Astrocyte of the hippocampus (primary cell): ENCODE measurements around the gene GPATCH3.
"Not testable (repeated sequence)": the region's sequence is repeated elsewhere in the genome, so short reads cannot be mapped to it uniquely, and the experiment has no call there.

Experiments
- DNase-seq: peaks from one replicate; pipeline ENCODE4 v3.0.0; 2011; ENCODE audit warnings: low read depth, low spot score

The GPATCH3 gene

DNA sequence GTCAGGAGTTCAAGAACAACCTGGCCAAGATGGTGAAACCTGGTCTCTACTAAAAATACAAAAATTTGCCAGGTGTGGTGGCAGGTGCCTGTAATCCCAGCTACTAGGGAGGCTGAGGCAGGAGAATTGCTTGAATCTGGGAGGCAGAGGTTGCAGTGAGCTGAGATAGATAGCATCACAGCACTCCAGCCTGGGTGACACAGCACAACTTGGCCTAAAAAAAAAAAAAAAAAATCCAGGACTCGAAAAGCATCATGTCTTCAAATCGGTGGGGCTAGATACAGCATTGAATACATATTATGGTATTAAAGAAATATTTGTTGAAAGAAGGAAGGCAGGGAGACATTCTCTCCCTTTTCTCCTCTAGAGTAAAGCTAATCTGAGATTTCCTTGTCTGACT is 27.2 kb downstream of the GPATCH3 start:
- not testable (repeated sequence) for DNase-seq

GRCh38 chr1:26864610-26865480 is 35.4 kb downstream of the GPATCH3 start:
- peak; percentile 100 for DNase-seq

DNA sequence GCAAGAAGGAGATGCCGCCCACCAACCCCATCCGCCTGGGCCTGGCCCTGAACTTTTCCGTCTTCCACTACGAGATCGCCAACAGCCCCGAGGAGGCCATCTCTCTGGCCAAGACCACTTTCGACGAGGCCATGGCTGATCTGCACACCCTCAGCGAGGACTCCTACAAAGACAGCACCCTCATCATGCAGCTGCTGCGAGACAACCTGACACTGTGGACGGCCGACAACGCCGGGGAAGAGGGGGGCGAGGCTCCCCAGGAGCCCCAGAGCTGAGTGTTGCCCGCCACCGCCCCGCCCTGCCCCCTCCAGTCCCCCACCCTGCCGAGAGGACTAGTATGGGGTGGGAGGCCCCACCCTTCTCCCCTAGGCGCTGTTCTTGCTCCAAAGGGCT is 36.6 kb downstream of the GPATCH3 start:
- DNase-seq: no peak

DNA sequence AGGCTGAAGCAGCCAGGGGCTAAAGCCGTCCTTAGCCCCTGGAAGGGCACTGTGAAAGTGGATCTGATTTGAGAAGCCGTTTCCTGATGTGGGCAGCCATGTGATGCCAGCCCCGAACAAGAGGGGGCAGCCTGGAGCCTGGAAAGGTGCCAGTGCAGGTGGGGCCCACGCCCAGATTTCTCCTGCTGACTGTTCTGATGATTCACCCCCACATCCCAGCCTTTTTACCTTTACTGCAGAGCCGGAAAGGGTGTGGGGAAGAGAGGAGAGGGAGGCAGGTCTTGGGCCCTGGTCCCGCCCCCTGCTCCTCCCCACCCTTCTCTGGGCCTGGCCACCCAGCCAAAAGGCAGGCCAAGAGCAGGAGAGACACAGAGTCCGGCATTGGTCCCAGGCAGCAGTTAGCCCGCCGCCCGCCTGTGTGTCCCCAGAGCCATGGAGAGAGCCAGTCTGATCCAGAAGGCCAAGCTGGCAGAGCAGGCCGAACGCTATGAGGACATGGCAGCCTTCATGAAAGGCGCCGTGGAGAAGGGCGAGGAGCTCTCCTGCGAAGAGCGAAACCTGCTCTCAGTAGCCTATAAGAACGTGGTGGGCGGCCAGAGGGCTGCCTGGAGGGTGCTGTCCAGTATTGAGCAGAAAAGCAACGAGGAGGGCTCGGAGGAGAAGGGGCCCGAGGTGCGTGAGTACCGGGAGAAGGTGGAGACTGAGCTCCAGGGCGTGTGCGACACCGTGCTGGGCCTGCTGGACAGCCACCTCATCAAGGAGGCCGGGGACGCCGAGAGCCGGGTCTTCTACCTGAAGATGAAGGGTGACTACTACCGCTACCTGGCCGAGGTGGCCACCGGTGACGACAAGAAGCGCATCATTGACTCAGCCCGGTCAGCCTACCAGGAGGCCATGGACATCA is 37.2 kb downstream of the GPATCH3 start, which contains the start of gene SFN:
TSS of gene SFN (plus strand) at position 369 of the 904 bp plus-strand sequence. CDS start at position 433, 64 bp downstream.
- no peak for DNase-seq

GRCh38 chr1:26861889-26862378 is 38.3 kb downstream of the GPATCH3 start:
- DNase-seq: peak; percentile 32

DNA sequence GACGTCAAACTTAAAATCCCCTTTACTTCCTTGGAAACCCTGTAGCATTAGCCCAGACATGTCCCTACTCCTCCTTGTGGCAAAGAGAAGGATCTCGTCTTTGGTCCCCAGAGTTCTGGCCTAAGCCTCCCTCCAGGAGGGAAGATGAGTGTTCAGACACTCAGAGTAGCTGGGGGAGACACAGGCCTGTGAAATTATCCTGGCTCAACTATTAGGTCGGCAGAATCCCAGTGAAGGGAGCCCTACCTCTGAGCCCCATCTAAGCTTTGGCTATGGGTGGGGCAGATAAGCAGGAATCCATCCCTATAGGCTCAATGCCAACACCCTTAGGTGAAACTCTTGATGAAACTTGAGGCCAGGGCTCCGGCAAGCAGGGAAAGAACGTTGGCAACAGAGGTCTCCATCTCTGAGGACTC is 39.0 kb downstream of the GPATCH3 start:
- peak; percentile 35 for DNase-seq

DNA sequence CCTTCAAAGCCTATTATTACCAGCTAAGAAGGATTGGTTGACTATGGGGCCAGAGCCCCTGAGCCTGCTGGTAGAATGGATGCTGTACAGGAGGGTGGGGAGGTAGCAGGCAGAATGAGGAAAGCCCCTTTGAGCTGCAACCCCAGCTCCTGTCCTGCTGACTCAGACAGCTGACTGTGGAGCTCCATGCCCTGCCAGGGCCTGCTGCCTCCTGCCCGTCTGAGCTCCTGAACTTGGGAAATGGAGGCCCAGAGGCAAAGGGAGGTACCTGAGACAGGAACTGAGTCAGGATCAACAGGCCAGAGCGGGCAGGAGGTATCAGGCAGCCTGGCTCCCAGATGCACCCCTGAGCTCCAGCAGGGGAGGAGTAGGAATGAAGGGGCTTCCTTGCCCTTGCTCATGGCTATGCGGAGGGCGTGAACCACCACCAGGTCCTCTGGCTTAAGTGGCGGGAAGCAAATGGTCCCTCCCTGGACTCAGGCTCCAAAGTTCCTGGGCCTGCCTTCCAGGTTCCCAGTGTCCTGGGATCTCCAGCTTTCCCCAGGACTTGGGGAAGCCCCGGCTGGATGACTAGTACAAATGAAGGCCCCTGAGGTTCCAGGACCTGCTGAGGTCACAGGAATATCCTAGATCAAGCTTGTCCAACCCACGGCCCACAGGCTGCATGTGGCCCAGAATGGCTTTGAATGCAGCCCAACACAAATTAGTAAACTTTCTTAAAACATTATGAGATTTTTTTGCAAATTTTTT is 41.2 kb downstream of the GPATCH3 start:
- DNase-seq: no peak

DNA sequence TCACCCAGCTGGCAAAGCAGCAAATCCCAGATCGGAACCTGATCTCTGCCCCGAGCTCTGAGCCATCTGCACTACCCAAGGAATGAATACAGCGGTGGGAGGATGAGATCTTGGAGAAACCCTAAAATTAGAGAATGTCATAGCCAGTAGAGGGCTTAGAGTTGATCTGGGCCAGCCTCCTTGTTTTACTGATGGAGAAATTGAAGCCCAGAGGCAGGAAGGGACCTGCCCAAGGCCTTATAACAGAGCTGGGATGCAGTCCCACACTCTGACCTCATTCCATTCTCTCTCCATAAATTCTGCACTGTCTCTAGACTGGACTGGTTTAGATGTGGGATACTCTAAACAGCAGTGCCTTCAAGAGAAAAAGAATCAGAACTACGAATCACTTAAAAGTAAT is 42.1 kb downstream of the GPATCH3 start:
- no peak for DNase-seq

GRCh38 chr1:26857473-26858060 is 42.7 kb downstream of the GPATCH3 start:
- no peak for DNase-seq

DNA sequence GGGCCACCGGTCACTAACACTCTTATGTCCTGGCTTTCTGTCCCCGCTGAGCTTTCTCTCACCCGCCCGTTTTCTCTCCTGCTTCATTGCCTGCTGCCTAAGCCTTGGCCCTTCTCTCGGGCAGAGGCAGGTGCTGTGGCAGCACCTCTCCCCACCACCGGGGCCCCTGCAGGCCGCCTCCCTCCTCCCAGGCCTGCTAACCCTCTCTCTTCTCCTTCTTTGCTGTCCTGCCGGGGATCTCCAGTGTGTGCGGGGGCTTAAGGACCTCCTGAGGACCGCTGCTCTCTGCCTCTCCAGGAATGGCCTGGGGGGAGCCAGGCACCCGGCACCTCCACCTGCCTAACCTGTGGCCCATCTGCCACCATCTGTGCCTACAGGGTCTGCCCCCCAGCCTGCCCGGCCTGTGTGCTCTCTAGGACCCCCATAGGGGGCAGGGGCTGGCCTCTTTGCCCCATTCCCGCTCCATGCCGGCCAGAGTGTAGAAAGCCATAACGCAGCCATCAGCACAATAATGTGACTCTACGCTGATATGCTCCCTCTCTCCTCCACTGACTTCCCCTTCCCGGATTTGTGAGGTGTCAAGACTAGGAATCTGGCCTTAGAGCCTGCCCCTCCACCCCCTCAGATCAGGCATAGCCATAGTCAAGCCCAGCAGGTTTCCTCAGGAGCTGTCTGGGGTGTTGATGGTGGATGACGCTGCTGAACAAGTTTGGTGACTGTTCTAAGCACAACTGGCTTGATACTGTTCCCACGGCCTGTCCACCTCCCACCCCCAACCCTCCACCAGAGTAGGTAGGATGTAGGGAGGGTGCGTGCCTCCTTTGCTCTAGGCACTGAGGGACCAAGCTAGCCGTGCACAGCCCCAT is 43.4 kb downstream of the GPATCH3 start:
- DNase-seq: no peak

- no peak for DNase-seq
Observed at GRCh38 chr1:26856181-26856580, 44.1 kb downstream of the GPATCH3 start.

GRCh38 chr1:26855636-26856035 is 44.6 kb downstream of the GPATCH3 start:
- DNase-seq: no peak

DNA sequence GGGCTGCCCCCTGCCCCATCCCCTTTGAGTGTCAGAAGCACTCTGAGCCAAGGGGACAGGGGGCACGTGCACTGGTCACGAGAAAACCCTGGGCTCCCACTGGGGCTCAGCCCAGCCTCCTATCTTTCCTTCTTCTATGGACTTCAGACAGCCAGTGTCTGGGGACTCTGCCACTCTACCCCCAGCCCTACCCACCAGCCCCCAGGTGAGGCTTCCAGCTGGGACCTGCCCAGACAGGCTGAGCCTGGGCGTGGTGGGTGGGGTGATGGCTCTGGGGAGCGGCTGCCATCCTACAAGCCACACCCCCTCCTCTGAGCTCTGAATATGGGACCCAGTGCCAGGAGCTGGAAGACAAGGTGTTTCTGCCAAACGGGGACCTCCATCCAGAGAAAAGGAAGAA is 45.4 kb downstream of the GPATCH3 start:
- DNase-seq: no peak

- no peak for DNase-seq
Observed at GRCh38 chr1:26853600-26853999, 46.7 kb downstream of the GPATCH3 start.

- DNase-seq: peak; percentile 92
Observed at GRCh38 chr1:26853156-26853555, 47.1 kb downstream of the GPATCH3 start.

- DNase-seq: no peak
Observed at GRCh38 chr1:26852701-26853100, 47.6 kb downstream of the GPATCH3 start.

- DNase-seq: no peak
Observed at GRCh38 chr1:26851106-26851684, 49.1 kb downstream of the GPATCH3 start.

DNA sequence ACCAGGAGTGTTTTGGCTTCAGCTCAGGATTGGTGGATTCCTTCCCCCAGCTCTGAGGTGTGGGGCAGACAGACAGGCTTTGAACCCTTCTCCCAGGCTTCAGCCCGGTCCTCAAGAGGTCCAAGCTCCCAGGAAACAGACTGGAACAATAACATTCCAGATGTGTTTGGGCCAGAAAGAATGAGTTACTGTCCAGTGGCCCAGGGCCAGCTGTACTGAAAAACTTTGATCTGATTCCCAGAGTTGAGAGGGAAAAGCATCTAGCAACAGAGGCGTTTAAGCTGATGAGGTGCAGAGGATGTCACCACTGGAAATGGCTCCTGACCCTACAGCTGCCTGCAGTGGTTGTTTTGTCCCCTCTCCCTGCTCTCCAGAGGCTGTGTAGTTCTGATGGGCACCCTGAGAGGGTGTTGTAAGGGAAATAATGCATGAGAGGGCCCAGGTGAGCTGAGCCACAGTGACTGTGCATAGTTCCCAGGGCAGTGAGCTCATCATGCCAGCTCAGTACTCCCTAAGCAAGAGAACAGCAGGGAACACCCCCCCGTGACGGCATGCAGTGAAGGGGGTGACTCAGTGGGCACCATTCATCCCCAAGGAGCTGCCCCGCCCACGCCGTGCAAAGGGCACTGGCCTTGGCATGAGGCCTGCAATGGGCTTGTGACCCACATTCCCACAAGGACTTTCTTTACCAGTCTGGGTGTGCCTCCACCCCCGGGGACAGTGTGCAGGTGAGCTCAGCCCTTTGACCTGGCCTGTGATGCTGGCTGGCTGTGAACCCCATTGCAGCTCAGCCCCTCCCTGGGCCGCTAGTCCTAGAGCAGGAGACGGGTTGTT is 51.1 kb downstream of the GPATCH3 start:
- peak; percentile 86 for DNase-seq

DNA sequence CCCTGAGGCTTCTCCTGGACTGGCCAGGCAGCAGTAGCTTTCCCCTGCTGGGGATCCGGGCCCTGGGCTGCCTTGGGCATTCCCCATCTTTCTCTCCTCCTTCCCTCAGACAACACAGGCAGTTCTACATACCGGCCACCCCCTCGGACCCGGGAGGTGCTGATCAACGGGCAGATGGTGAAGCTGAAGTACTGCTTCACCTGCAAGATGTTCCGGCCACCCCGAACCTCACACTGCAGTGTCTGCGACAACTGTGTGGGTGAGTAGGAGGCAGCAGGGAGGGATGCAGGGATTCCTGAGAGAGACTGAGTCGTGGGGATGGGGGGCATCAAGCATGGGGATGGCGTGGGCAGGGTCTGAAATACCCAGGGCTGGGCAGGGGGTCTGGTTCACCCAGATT is 51.8 kb downstream of the GPATCH3 start:
- no peak for DNase-seq
